Lower leg skin (tissue), 4 donors: Measurements from ENCODE around the gene RNF138. TPM values are rescaled to one million over a fixed set of nuclear protein-coding genes. Genes with fewer than 3 reads are reported as not detected.

Source experiments
- DNase-seq, 2 donors: peaks; one replicate each; pipeline ENCODE4 v3.0.0-alpha.2; 2019; ENCODE audit warnings: low spot score in 2 of 2
- H3K4me3 ChIP-seq: fragments of 200-600 bp; sonication (generic); 2 replicates; pipeline ENCODE4 v1.5.1; 2017; ENCODE audit warnings: mild to moderate bottlenecking, low read depth; ENCODE audit not compliant: poor library complexity, severe bottlenecking
- CTCF ChIP-seq, 3 donors: fragments of 450-650 bp; IDR thresholded peaks; one replicate each; pipeline ENCODE4 v1.5.1; 2016; ENCODE audit warnings: antibody characterized with exemption in 3 of 3, mild to moderate bottlenecking in 3 of 3, moderate library complexity in 2 of 3
- POLR2A ChIP-seq, 2 donors: fragments of 450-650 bp; IDR thresholded peaks; one replicate each; pipeline ENCODE4 v1.6.1; 2016 to 2017; ENCODE audit warnings: antibody characterized with exemption in 2 of 2, mild to moderate bottlenecking in 1 of 2, moderate library complexity in 1 of 2
- WGBS, 2 donors: methylation state at CpG; one replicate each; pipeline ENCODE4 v1.1.5; 2018; 5-methylcytosine and 5-hydroxymethylcytosine counted together
- intact Hi-C: fragments of 100-400 bp; cut with DNase I; formaldehyde crosslinking; loops from one replicate; pipeline ENCODE4 v1.15.0; 2023; ENCODE audit warnings: low total_unique reads
- total RNA-seq, 4 donors: library from RNA; depleted of rRNA; stranded (reverse); fragments of >200 nt; gene quantifications; one replicate each; pipeline ENCODE4 v1.1.0, GENCODE V29; 2016

Gene RNF138
- total RNA-seq = 10 to 100 TPM in 3 of 4 donors, 1 to 10 TPM in 1; 8.5 to 19.5 (median 14.9) TPM

- intact Hi-C loops = loop anchor here (5.0 kb wide), 1 partner anchor 75 kb away; the partner anchor contains the start of gene RNF125
- H3K4me3 ChIP-seq = peak within 1 kb of the TSS; percentile 86
- TF ChIP-seq CTCF (IDR thresholded peaks at IDR 0.05) (no peak), POLR2A (IDR thresholded peaks at IDR 0.05) (no peak)
- 2% methylated on average over 49 to 52 of the region's 75 CpGs for whole genome bisulfite sequencing, 2 donors
- DNase-seq = peak; percentile 86 to 98
Observed at GRCh38 chr18:32091724-32092421, at the start of gene RNF138. RNF138 (plus strand) TSS chr18:32091874; CDS start chr18:32092777, 903 bp downstream.

GRCh38 chr18:32042337-32042736, 49.3 kb upstream of the RNF138 start:
- H3K4me3 ChIP-seq = no peak overlapping the region
- intact Hi-C loops = no loop called here
- DNase-seq = no peak
- TF ChIP-seq CTCF (IDR thresholded peaks at IDR 0.05) (no peak), POLR2A (IDR thresholded peaks at IDR 0.05) (no peak)

- WGBS, 2 donors = 60 to 67% methylated on average over 4 of the region's 4 CpGs
- DNase-seq = peak in 1 of 2 donors; percentile 61
- no peak overlapping the region for H3K4me3 ChIP-seq
- intact Hi-C loops = no loop called here
- no peak for TF ChIP-seq POLR2A (IDR thresholded peaks at IDR 0.05)
- no peak for TF ChIP-seq CTCF (IDR thresholded peaks at IDR 0.05)
Observed at GRCh38 chr18:32048507-32049091, 43.1 kb upstream of the RNF138 start.

GRCh38 chr18:32049393-32050171, 42.1 kb upstream of the RNF138 start:
- intact Hi-C loops = no loop called here
- H3K4me3 ChIP-seq = no peak overlapping the region
- WGBS, 2 donors = 71 to 76% methylated on average over 3 of the region's 3 CpGs
- TF ChIP-seq CTCF (IDR thresholded peaks at IDR 0.05) (no peak), POLR2A (IDR thresholded peaks at IDR 0.05) (no peak)
- peak in 1 of 2 donors; percentile 34 for DNase-seq

GRCh38 chr18:32056613-32057358, 34.9 kb upstream of the RNF138 start:
- WGBS, 2 donors = 78 to 86% methylated on average over 3 of the region's 3 CpGs
- TF ChIP-seq POLR2A (IDR thresholded peaks at IDR 0.05) (no peak), CTCF (IDR thresholded peaks at IDR 0.05) (no peak)
- H3K4me3 ChIP-seq = no peak overlapping the region
- no peak for DNase-seq
- intact Hi-C loops = no loop called here
